Retinal pigment epithelial cell (primary cell): ENCODE data around the gene C19orf81.

Source experiments
- DNase-seq: peaks from one replicate; pipeline ENCODE4 v3.0.0-alpha.2; 2010; ENCODE audit warnings: low read depth
- H3K4me3 ChIP-seq: 2 replicates; pipeline ENCODE4 v1.5.1; 2011; ENCODE audit warnings: mild to moderate bottlenecking, low read length, control low read depth, moderate library complexity
- TF ChIP-seq, protein P1 (sequence below): conservative IDR thresholded peaks from 2 replicates; pipeline ENCODE4 v1.5.1; 2011; ENCODE audit warnings: low read depth, low read length, control low read depth, inconsistent platforms

The C19orf81 gene

DNA sequence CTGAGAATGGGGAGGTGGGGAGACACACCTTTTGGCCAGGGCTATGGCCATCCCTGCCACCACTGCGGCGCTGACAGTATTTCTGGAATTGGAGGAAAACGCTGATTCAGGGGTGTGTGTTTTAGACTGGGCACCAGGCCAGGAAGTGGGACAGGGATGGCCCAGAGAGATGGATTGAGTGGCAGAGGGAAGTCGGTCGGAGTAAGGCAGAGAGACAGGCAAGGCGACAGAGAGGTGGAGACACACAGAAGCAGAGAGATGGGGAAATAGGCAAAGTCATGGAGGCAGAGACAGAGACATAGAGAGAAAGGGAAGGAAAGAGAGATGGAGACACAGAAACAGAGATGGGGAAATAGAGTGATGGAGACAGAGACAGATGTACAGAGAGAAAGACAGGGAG is 4.1 kb upstream of the C19orf81 start:
- TF ChIP-seq, protein P1, sequence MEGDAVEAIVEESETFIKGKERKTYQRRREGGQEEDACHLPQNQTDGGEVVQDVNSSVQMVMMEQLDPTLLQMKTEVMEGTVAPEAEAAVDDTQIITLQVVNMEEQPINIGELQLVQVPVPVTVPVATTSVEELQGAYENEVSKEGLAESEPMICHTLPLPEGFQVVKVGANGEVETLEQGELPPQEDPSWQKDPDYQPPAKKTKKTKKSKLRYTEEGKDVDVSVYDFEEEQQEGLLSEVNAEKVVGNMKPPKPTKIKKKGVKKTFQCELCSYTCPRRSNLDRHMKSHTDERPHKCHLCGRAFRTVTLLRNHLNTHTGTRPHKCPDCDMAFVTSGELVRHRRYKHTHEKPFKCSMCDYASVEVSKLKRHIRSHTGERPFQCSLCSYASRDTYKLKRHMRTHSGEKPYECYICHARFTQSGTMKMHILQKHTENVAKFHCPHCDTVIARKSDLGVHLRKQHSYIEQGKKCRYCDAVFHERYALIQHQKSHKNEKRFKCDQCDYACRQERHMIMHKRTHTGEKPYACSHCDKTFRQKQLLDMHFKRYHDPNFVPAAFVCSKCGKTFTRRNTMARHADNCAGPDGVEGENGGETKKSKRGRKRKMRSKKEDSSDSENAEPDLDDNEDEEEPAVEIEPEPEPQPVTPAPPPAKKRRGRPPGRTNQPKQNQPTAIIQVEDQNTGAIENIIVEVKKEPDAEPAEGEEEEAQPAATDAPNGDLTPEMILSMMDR, result no peak
- H3K4me3 ChIP-seq, result no peak overlapping the region
- no peak for DNase-seq

DNA sequence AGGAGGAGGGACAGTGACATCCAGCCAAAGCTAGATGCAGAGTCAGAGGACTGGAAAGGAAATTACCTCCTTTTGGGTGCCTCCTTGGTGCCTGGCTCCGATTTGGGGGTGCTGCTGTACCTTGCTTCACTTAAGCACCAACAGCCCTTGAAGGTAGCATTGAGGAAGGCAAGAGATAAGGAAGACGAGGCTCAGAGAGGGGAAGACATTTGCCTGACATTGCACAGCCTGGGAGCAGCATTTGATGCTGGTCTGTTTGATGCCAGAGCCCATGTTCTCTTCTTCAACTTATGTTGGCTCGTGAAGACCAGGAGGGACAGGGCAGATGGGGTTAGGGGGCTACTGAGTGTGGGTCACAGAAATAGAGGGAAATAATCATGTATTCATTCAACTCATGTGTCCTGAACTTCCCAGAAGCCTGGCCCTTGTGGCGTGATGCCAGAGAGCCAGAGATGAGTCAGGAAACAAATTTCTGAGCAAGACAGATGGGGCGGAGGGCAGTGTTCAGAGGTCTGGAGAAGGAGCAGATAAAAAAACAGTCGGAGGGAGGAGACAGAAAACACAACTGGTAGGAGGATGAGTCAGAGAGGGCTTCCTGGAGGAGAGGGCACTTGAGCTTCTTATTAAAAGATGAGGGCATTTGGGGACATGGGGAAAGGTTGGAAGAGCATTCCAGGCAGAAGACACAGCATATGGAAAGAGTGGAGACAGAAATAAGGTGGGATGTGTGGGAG is 3.0 kb upstream of the C19orf81 start:
- no peak for DNase-seq
- H3K4me3 ChIP-seq, result no peak overlapping the region
- TF ChIP-seq, protein P1, result no peak

DNA sequence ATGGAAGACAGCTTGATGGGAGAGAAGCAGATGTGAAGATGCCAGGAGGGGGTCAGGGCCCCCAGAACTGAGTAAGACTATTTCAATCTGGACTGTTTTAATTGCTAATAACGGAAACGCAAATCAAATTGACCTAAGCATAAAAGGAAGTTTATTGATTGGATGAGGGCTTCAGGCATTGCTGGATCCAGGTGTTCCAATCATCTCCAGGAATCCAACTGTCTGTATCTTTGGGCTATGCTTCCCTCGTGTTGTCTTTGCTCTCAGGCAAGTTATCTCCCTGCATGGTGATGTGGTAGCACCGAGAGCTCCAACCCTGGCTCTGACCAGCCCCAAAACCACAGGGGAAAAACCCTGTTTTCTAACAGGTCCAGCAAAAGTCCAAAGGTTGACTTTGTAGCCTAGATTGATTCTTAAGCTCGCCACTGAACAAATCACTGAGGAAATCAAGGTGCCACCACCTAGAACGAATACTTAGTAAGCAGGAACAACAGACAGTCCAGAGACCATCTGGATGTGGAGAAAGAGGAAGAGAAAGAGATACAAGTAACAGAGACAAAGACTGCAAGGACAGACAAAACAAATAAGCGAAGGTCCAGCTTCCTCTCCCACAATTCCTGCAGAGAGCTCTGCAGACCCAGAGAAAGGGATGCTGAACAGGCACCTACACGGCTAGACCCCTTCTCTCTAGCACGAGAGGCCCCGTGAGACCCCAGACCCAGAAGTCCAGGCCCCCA is 1.2 kb upstream of the C19orf81 start:
- TF ChIP-seq, protein P1, result no peak
- H3K4me3 ChIP-seq, result no peak overlapping the region
- no peak for DNase-seq

DNA sequence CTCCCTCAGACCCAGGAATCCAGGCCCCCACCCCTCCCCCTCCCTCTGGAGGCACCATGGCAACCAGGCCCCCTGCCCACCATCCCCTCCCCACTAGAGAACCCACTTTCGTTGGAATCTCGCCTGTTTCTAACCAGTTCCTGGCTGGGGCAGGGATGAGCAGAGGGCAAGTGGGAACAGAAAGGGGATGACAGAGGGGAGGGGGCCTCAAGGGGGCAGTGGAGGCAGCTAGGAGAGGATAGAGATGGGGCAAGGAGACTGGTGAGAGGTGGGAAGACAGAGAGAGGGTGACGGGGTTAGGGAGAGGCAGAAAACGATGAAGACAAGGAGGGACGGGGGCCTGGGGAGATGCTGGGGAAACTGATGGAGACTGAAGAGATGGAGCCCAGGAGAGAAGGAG is 586 bp upstream of the C19orf81 start:
- H3K4me3 ChIP-seq, result no peak overlapping the region
- TF ChIP-seq, protein P1, result no peak
- DNase-seq, result no peak

DNA sequence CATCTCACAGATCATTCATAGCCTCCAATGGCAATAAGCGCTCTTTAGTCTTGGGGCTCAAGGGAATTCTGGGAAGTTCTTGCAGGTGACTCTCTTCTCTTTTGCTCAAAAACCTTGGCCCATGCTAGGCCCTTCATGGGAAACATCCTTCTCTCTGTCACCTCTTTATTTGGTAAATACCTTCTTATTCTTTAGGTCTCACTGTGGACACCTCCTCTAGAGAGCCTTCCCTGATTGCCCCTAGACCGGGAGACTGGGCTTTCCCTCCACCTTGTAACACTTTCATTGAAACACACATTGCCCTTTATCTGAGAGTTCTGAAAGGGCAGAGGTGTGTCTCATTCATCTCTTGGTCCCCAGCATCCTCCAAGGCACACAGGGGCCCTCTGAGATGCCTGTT is 1.9 kb downstream of the C19orf81 start:
- TF ChIP-seq, protein P1, result no peak
- DNase-seq, result no peak

DNA sequence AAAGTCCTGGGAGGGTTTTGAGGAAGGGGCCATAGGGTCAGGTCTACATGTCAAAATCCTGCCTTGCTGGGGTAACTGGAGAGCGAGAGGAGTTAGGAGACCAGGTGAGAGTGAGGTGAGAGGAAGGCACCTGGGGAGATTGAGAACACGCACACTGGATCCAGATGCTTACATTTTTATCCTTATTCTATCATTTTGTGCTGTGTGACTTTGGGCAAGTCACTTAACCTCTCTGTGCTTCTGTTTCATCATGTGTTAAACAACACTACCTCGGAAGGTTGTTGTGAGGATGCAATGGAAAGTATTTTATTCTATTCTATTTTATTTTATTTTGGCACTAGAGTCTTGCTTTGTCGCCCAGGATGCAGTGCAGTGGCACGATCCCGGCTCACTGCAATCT is 3.5 kb downstream of the C19orf81 start:
- H3K4me3 ChIP-seq, result no peak overlapping the region
- TF ChIP-seq, protein P1, result no peak
- DNase-seq, result no peak

More for the DNA sequence above, 1.9 kb downstream of the C19orf81 start:
- no peak overlapping the region for H3K4me3 ChIP-seq

DNA sequence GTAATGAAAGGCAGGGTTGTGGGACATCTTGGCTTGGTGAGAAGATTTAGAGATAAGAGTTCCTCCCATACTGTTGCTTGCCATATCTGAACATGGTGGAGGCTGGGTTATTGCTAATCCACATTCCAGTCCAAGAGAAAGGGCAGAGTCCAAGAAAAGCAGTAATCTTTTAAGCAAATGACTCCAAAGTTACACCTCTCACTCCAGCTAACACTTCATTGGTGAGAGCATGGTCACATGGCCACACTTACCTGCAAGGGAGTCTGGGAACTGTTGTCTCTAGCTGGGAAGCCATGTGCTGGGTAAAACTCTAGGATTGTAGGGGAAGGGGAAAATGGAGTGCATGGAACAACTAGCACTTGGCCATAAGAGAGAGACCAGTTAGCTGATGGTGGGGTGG is 5.6 kb downstream of the C19orf81 start:
- no peak for DNase-seq
- no peak overlapping the region for H3K4me3 ChIP-seq
- TF ChIP-seq, protein P1, result no peak
